ENCODE measurements around the gene RILPL2. TPM values are rescaled to one million over a fixed set of nuclear protein-coding genes. Genes with fewer than 3 reads are reported as not detected.
"Not testable (repeated sequence)": the region's sequence is repeated elsewhere in the genome, so short reads cannot be mapped to it uniquely, and the experiment has no call there.

Gene RILPL2
- total and polyA plus RNA-seq, 9 of the 15 experiments (the other 6 are each of a cell fraction or from before 2014, with no cell fraction given), result 0.61 to 5.8 (median 4.3) TPM

GRCh38 chr12:123369229-123369628 lies 67.3 kb downstream of the RILPL2 start (continued):
- TF ChIP-seq ZMIZ1 (IDR thresholded peaks at IDR 0.05; ENCODE audit: low read depth in 2 of 2, low read length in 2 of 2) (no peak), ZNF3 (CRISPR knock-in tag; IDR thresholded peaks at IDR 0.05) (no peak), CTBP1 (IDR thresholded peaks at IDR 0.05; ENCODE audit: borderline replicate concordance) (no peak), BCOR (IDR thresholded peaks at IDR 0.05) (no peak), MAFG (tag; conservative IDR thresholded peaks at IDR 0.05) (no peak), NFATC3 (IDR thresholded peaks at IDR 0.05) (no peak), TAL1 (IDR thresholded peaks at IDR 0.05) (peak; percentile 33; the same call in 1 of the 2 replicates), CHD1 (IDR thresholded peaks at IDR 0.05; ENCODE audit: low read length) (no peak), RCOR1 (IDR thresholded peaks at IDR 0.05; ENCODE audit: borderline replicate concordance in 1 of 2, low read depth in 2 of 2, low read length in 2 of 2) (0 out of 4 replicates have a peak, but pooled peaks of 1 of the 2 experiments have one; percentile 20), ZBTB17 (CRISPR knock-in tag; IDR thresholded peaks at IDR 0.05) (no peak), ZNF398 (CRISPR knock-in tag; IDR thresholded peaks at IDR 0.05) (no peak), CXXC5 (CRISPR knock-in tag; IDR thresholded peaks at IDR 0.05) (0 out of 2 replicates have a peak, but pooled peaks have one; percentile 13)

GRCh38 chr12:123368431-123368830 lies 68.1 kb downstream of the RILPL2 start:
- FAIRE-seq; H3K36me3 ChIP-seq (ENCODE audit: control insufficient read depth, insufficient read depth, low read length); H4K20me1 ChIP-seq (replicated peaks; ENCODE audit: control insufficient read depth, insufficient read depth, low read length); H2AFZ ChIP-seq (ENCODE audit: low read depth, low read length); H3K27me3 ChIP-seq (ENCODE audit: control insufficient read depth in 2 of 2, insufficient read depth in 2 of 2, low read length in 2 of 2); H3K9me1 ChIP-seq (ENCODE audit: control insufficient read depth, insufficient read depth, low read length); POLR2A ChIA-PET; in situ Hi-C loops (cut with MboI); H3K9me3 ChIP-seq (replicated peaks; ENCODE audit: control insufficient read depth, insufficient read depth, low read depth, low read length); H3K4me2 ChIP-seq (ENCODE audit: insufficient read depth, low read length); ATAC-seq; intact Hi-C loops (cut with micrococcal nuclease); H3K9ac ChIP-seq (ENCODE audit: insufficient read depth in 1 of 2, low read depth in 2 of 2, low read length in 2 of 2); CTCF ChIA-PET (ENCODE audit: low intra/inter-chr PET ratio); BruUV-seq (replicated peaks); H3K4me3 ChIP-seq; DNase-seq (ENCODE audit: extremely low read depth in 1 of 4, low spot score in 3 of 4); H3K27ac ChIP-seq (ENCODE audit: extremely low read depth, low read depth, low read length): not testable (repeated sequence)
- Histone ChIP-seq H3K79me2 (ENCODE audit: control insufficient read depth, insufficient read depth, low read length) (peaks cover 12% of the 10 kb centered on the region), H3K4me1 (replicated peaks in 1 of 2; ENCODE audit: control insufficient read depth in 2 of 2, insufficient read depth in 2 of 2, low read length in 2 of 2) (peaks cover 20 to 40% of the 10 kb centered on the region in 2 experiments)
- WGBS (ENCODE audit: insufficient coverage, low coverage, missing lambda C conversion rate), result 85% methylated on average over 7 of the region's 7 CpGs

Data from K562 (cell line).